Measurements from ENCODE around the gene CIDEB. TPM values are rescaled to one million over a fixed set of nuclear protein-coding genes. Genes with fewer than 3 reads are reported as not detected.

Gene CIDEB
- total and polyA plus RNA-seq, 2 of the 13 experiments (the other 11 are each of a cell fraction or from before 2014, with no cell fraction given), result 35.8 to 110 TPM

DNA sequence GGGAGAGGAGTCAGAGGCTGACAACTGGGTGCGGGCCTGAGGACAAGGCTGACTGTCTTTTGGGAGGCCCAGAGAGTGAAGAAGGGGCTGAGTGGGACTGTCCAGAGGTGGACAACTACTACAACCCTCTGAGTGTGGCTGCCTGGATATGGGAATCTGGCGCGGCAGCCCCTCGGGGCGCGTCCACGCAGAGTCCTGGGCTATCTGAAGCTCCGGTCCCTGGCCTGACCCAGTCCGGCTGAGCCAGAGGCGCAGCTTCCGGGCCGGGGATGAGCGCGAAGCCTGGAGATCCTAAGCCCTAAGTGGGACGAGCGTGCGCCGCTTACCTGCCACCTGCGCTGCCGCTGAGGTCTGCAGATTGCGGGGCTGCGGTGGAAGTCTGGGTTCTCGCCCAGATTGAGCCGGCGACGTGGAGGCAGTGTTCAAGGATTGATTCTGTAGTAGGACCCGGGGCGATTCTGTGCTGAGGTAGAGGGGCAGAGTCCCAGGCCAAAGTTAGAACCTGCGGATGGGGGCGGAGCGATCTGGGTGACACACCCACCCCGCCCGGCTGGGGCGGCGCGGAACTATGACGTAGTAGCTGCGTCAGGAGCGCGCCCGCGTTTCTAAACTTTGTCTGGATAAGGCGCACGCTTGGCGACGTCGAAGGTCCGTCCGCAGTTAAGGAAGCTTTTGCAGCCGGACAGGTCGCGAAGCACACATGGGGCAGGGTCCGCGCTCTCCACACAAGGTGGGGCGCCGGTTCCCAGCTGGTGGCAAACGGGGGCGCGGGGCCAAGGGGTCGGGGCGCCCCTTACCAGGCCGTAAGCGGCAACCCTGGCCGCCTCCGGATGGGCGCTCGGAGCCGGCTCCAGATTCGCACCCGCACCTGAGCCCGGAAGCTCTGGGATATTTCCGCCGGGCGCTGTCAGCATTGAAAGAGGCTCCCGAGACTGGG lies 8.3 kb downstream of the CIDEB start, which contains the start of the genes DHRS1 and NOP9 (continued):
- TF ChIP-seq ZNF235 (CRISPR knock-in tag; IDR thresholded peaks at IDR 0.05; ENCODE audit: borderline replicate concordance) (peak; percentile 94; the same call in 1 of the 2 replicates), TEAD2 (CRISPR knock-in tag; IDR thresholded peaks at IDR 0.05) (peak; percentile 84), KDM1A (CRISPR knock-in tag; IDR thresholded peaks at IDR 0.05) (peak; percentile 6; the same call in 1 of the 2 replicates), ZFP41 (CRISPR knock-in tag; IDR thresholded peaks at IDR 0.05; ENCODE audit: borderline replicate concordance) (peak; percentile 76; the same call in 1 of the 2 replicates), ZC3H4 (CRISPR knock-in tag; IDR thresholded peaks at IDR 0.05; ENCODE audit: borderline replicate concordance) (peak; percentile 76; the same call in 1 of the 2 replicates), RARG (CRISPR knock-in tag; IDR thresholded peaks at IDR 0.05; ENCODE audit: low read depth) (0 out of 2 replicates have a peak, but pooled peaks have one; percentile 86), SKI (IDR thresholded peaks at IDR 0.05; ENCODE audit: partially characterized antibody) (peak; percentile 75), ZNF282 (IDR thresholded peaks at IDR 0.05; ENCODE audit: partially characterized antibody) (no peak), NFRKB (IDR thresholded peaks at IDR 0.05) (no peak), ZFY (CRISPR knock-in tag; IDR thresholded peaks at IDR 0.05) (peak; percentile 97), ETV6 (CRISPR knock-in tag; conservative IDR thresholded peaks at IDR 0.05) (peak; percentile 75), ZNF33B (CRISPR knock-in tag; IDR thresholded peaks at IDR 0.05) (peak; percentile 100)
- TF ChIP-seq, protein P1, sequence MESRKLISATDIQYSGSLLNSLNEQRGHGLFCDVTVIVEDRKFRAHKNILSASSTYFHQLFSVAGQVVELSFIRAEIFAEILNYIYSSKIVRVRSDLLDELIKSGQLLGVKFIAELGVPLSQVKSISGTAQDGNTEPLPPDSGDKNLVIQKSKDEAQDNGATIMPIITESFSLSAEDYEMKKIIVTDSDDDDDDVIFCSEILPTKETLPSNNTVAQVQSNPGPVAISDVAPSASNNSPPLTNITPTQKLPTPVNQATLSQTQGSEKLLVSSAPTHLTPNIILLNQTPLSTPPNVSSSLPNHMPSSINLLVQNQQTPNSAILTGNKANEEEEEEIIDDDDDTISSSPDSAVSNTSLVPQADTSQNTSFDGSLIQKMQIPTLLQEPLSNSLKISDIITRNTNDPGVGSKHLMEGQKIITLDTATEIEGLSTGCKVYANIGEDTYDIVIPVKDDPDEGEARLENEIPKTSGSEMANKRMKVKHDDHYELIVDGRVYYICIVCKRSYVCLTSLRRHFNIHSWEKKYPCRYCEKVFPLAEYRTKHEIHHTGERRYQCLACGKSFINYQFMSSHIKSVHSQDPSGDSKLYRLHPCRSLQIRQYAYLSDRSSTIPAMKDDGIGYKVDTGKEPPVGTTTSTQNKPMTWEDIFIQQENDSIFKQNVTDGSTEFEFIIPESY (CRISPR knock-in tag; IDR thresholded peaks at IDR 0.05), result peak; percentile 64; the same call in 1 of the 2 replicates
- TF ChIP-seq, protein P2, sequence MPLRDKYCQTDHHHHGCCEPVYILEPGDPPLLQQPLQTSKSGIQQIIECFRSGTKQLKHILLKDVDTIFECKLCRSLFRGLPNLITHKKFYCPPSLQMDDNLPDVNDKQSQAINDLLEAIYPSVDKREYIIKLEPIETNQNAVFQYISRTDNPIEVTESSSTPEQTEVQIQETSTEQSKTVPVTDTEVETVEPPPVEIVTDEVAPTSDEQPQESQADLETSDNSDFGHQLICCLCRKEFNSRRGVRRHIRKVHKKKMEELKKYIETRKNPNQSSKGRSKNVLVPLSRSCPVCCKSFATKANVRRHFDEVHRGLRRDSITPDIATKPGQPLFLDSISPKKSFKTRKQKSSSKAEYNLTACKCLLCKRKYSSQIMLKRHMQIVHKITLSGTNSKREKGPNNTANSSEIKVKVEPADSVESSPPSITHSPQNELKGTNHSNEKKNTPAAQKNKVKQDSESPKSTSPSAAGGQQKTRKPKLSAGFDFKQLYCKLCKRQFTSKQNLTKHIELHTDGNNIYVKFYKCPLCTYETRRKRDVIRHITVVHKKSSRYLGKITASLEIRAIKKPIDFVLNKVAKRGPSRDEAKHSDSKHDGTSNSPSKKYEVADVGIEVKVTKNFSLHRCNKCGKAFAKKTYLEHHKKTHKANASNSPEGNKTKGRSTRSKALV (CRISPR knock-in tag; IDR thresholded peaks at IDR 0.05), result peak; percentile 96
- TF ChIP-seq, protein P3, sequence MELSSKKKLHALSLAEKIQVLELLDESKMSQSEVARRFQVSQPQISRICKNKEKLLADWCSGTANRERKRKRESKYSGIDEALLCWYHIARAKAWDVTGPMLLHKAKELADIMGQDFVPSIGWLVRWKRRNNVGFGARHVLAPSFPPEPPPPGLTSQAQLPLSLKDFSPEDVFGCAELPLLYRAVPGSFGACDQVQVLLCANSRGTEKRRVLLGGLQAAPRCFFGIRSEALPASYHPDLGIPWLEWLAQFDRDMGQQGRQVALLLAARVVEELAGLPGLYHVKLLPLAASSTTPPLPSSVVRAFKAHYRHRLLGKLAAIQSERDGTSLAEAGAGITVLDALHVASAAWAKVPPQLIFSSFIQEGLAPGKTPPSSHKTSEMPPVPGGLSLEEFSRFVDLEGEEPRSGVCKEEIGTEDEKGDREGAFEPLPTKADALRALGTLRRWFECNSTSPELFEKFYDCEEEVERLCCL (CRISPR knock-in tag; IDR thresholded peaks at IDR 0.05; ENCODE audit: borderline replicate concordance), result peak; percentile 98
- TF ChIP-seq, protein P4, sequence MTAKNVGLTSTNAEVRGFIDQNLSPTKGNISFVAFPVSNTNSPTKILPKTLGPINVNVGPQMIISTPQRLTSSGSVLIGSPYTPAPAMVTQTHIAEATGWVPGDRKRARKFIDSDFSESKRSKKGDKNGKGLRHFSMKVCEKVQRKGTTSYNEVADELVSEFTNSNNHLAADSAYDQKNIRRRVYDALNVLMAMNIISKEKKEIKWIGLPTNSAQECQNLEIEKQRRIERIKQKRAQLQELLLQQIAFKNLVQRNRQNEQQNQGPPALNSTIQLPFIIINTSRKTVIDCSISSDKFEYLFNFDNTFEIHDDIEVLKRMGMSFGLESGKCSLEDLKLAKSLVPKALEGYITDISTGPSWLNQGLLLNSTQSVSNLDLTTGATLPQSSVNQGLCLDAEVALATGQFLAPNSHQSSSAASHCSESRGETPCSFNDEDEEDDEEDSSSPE (CRISPR knock-in tag; IDR thresholded peaks at IDR 0.05), result peak; percentile 96
- TF ChIP-seq, protein P5, sequence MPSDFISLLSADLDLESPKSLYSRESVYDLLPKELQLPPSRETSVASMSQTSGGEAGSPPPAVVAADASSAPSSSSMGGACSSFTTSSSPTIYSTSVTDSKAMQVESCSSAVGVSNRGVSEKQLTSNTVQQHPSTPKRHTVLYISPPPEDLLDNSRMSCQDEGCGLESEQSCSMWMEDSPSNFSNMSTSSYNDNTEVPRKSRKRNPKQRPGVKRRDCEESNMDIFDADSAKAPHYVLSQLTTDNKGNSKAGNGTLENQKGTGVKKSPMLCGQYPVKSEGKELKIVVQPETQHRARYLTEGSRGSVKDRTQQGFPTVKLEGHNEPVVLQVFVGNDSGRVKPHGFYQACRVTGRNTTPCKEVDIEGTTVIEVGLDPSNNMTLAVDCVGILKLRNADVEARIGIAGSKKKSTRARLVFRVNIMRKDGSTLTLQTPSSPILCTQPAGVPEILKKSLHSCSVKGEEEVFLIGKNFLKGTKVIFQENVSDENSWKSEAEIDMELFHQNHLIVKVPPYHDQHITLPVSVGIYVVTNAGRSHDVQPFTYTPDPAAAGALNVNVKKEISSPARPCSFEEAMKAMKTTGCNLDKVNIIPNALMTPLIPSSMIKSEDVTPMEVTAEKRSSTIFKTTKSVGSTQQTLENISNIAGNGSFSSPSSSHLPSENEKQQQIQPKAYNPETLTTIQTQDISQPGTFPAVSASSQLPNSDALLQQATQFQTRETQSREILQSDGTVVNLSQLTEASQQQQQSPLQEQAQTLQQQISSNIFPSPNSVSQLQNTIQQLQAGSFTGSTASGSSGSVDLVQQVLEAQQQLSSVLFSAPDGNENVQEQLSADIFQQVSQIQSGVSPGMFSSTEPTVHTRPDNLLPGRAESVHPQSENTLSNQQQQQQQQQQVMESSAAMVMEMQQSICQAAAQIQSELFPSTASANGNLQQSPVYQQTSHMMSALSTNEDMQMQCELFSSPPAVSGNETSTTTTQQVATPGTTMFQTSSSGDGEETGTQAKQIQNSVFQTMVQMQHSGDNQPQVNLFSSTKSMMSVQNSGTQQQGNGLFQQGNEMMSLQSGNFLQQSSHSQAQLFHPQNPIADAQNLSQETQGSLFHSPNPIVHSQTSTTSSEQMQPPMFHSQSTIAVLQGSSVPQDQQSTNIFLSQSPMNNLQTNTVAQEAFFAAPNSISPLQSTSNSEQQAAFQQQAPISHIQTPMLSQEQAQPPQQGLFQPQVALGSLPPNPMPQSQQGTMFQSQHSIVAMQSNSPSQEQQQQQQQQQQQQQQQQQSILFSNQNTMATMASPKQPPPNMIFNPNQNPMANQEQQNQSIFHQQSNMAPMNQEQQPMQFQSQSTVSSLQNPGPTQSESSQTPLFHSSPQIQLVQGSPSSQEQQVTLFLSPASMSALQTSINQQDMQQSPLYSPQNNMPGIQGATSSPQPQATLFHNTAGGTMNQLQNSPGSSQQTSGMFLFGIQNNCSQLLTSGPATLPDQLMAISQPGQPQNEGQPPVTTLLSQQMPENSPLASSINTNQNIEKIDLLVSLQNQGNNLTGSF (CRISPR knock-in tag; IDR thresholded peaks at IDR 0.05), result peak; percentile 93

Data from HepG2 (cell line).